ENCODE results near the gene HOXA6.

HOXA6 gene

GRCh38 chr7:27143950-27144780 is 3.4 kb downstream of the HOXA6 start:
- Histone ChIP-seq H3K27ac (no peak overlapping the region), H3K4me3 (ENCODE audit: low read depth in 1 of 2, low read length in 1 of 2) (no peak overlapping the region), H3K9me3 (no peaks in the 10 kb centered on the region), H3K4me1 (ENCODE audit: control insufficient read depth in 1 of 2, insufficient read depth in 1 of 2, low read depth in 1 of 2, low read length in 1 of 2) (peaks cover 9 to 12% of the 10 kb centered on the region in 2 experiments), H3K36me3 (no peaks in the 10 kb centered on the region), H3K27me3 (peaks cover 78% of the 10 kb centered on the region)
- TF ChIP-seq CTCF (IDR thresholded peaks at IDR 0.05), result no peak

- peak within 1 kb of the TSS; percentile 38 to 41 for H3K4me3 ChIP-seq (ENCODE audit: low read depth in 1 of 2, low read length in 1 of 2)
- peak; percentile 45 for TF ChIP-seq CTCF (IDR thresholded peaks at IDR 0.05)
- peaks cover 75% of the 10 kb centered on the region for H3K27me3 ChIP-seq
- H3K4me1 ChIP-seq (ENCODE audit: control insufficient read depth in 1 of 2, insufficient read depth in 1 of 2, low read depth in 1 of 2, low read length in 1 of 2), result peaks cover 8 to 11% of the 10 kb centered on the region in 2 experiments
- no peaks in the 10 kb centered on the region for H3K9me3 ChIP-seq
- no peaks in the 10 kb centered on the region for H3K36me3 ChIP-seq
- H3K27ac ChIP-seq, result peak within 1 kb of the TSS; percentile 60
These were observed 4.3 kb downstream of the HOXA6 start, which contains the start of gene HOXA5 for GRCh38 chr7:27143023-27143949. Gene HOXA5, minus strand, starts transcription at chr7:27143681. Its CDS starts 74 bp downstream, at chr7:27143607.

- Histone ChIP-seq H3K4me1 (ENCODE audit: control insufficient read depth in 1 of 2, insufficient read depth in 1 of 2, low read depth in 1 of 2, low read length in 1 of 2) (peaks cover 3 to 4% of the 10 kb centered on the region in 2 experiments), H3K27me3 (peaks cover 75% of the 10 kb centered on the region), H3K27ac (peak overlapping the region; percentile 60), H3K36me3 (no peaks in the 10 kb centered on the region), H3K4me3 (ENCODE audit: low read depth in 1 of 2, low read length in 1 of 2) (peak overlapping the region; percentile 38 to 41), H3K9me3 (no peaks in the 10 kb centered on the region)
- TF ChIP-seq CTCF (IDR thresholded peaks at IDR 0.05), result no peak
These were observed 5.0 kb downstream of the HOXA6 start for GRCh38 chr7:27142580-27143022.

- Histone ChIP-seq H3K9me3 (no peaks in the 10 kb centered on the region), H3K36me3 (no peaks in the 10 kb centered on the region), H3K27ac (no peak overlapping the region), H3K27me3 (peaks cover 75% of the 10 kb centered on the region), H3K4me1 (ENCODE audit: control insufficient read depth in 1 of 2, insufficient read depth in 1 of 2, low read depth in 1 of 2, low read length in 1 of 2) (no peaks in the 10 kb centered on the region), H3K4me3 (ENCODE audit: low read depth in 1 of 2, low read length in 1 of 2) (peak overlapping the region; percentile 38 to 41)
- TF ChIP-seq CTCF (IDR thresholded peaks at IDR 0.05), result no peak
These were observed 5.5 kb downstream of the HOXA6 start for GRCh38 chr7:27141923-27142579.
